Cortex of kidney (tissue), 1 donor: ENCODE measurements around the gene REPIN1.
A peak's percentile ranks its signal among the peaks of the same experiment; 100 is the strongest.
"Not testable (repeated sequence)": the region's sequence is repeated elsewhere in the genome, so short reads cannot be mapped to it uniquely, and the experiment has no call there.

Source experiments
- DNase-seq: peaks from one replicate; lab custom pipeline; 2025; lab: John Stamatoyannopoulos, UW

Gene REPIN1

DNA sequence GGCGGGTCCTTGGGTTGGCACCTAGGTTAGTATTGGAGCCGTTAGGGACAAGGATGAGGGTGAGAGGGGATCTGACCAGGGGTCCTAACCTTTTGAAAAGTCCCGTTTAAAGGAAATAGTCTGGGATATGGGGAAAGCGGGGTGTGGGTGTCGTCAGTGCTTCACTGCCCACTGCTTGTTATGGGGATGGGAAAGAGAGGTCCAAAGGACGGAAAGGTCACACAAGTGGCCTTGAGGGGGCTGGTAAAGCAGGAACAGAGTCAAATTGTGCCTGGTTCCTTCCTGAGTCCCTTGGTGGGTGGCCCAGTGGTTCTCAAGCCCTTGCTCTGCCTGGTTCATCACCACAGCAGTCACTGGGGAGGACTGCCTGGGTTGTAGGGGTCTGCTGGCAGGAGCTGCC is 7.9 kb downstream of the REPIN1 start:
- no peak for DNase-seq

GRCh38 chr7:150377196-150377595 is 8.6 kb downstream of the REPIN1 start:
- DNase-seq: no peak

DNA sequence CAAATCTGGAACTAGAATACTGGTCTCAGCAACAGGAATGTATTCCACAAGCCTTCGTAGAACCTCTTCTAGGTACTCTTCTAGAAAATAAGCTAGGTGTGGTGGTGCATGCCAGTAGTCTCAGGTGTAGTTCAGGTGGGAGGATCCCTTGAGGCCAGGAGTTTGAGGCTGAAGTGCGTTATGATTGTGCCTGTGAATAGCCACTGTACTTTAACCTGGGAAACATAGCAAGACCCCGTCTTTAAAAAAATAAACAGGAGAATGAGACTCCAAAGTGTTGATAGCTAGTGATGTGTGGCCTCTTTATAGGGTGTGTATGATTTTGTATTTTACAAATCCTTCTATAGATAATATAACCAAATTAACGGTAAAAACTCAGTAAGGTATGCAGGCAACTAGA is 9.0 kb downstream of the REPIN1 start:
- DNase-seq: no peak

- DNase-seq: no peak
Observed at GRCh38 chr7:150378115-150378852, 9.7 kb downstream of the REPIN1 start.

DNA sequence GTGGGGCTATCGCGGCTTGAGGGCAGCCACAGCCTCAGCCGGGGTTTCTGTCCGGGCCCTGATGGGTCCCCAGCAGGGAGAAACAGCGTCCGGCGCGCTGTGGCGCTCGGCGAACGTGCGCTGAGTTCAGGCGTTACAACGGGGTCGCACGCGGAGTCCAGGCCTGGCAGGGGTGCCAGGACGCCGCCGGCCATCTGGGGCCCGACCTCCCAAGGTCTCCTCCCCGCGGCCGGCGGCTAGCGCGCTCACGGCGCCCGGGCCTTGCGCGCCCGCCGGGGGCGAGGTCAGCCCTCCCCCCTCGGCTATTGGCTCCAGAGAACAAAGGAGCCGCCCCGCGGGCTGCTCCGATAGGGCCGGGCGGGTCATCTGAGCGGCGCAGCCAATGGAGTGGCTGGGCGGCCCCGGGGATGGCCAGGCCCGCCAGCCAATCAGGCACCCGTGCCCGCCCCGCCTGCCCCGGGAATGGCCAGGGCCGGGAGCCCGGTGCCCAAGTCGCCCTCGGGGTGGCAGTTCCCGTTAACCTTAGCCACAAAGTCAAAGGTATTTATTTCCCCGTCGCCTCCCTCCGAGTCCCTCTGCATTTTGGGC is 10.3 kb downstream of the REPIN1 start, which contains the start of gene ZNF775:
Gene ZNF775 (plus strand): TSS at position 478 of the 588 bp plus-strand sequence. CDS start 9,141 bp downstream, outside the sequence.
- peak; percentile 64 for DNase-seq

GRCh38 chr7:150379441-150380379 is 11.1 kb downstream of the REPIN1 start:
- no peak for DNase-seq

- no peak for DNase-seq
Observed at GRCh38 chr7:150380463-150380862, 11.8 kb downstream of the REPIN1 start.

- DNase-seq: no peak
Observed at GRCh38 chr7:150381096-150381495, 12.5 kb downstream of the REPIN1 start.

GRCh38 chr7:150381785-150382122 is 13.1 kb downstream of the REPIN1 start:
- no peak for DNase-seq

- no peak for DNase-seq
Observed at GRCh38 chr7:150382123-150382843, 13.7 kb downstream of the REPIN1 start.

- DNase-seq: no peak
Observed at GRCh38 chr7:150382844-150383225, 14.2 kb downstream of the REPIN1 start.

- DNase-seq: no peak
Observed at GRCh38 chr7:150383710-150384397, 15.2 kb downstream of the REPIN1 start.

DNA sequence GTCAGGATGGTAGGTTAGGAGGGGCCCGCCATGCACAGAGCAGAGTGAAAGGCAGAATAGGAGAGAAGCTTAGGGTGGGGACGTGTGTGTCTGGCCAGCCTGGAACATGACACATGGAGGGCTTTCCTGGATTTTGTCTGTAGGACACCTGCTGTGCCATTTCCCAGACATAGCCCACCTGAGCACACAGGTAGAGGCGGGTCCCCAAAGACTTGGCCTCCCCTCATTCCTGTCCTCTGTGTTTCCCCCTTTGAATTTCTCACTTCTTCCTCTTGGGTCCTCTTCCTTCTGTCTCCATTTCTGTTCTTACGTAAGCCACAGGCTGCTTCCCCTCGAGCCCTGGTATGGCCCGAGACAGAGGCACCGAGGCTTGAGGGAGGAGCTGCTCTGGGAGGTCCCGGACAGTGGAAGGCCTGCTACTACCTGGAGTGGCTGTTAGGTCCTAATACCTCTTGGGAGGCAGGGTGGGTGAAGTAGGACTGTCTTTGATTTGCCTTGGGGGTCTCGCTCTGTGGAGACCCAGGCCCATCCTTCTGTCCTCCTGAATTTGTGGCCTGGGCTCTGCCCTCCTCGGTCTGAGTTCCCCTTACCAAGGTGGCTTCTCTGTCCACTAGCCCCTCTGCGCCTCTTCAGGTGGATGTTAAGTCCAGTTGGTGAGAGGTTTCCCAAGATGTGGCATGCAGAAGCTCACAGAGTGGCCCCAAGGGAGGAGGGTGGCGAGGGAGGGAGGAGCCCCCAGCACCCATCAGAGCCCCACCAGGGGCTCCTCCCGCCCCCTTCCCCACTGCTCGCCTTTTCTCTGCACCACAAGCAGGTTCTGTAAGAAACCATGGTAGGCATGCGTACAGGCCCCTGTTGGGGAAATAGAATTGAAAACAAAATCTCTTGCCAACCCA is 16.0 kb downstream of the REPIN1 start:
- DNase-seq: no peak

GRCh38 chr7:150385302-150385723 is 16.7 kb downstream of the REPIN1 start:
- no peak for DNase-seq

GRCh38 chr7:150385884-150386283 is 17.3 kb downstream of the REPIN1 start:
- DNase-seq: not testable (repeated sequence)

- DNase-seq: no peak
Observed at GRCh38 chr7:150388306-150388705, 19.7 kb downstream of the REPIN1 start.

DNA sequence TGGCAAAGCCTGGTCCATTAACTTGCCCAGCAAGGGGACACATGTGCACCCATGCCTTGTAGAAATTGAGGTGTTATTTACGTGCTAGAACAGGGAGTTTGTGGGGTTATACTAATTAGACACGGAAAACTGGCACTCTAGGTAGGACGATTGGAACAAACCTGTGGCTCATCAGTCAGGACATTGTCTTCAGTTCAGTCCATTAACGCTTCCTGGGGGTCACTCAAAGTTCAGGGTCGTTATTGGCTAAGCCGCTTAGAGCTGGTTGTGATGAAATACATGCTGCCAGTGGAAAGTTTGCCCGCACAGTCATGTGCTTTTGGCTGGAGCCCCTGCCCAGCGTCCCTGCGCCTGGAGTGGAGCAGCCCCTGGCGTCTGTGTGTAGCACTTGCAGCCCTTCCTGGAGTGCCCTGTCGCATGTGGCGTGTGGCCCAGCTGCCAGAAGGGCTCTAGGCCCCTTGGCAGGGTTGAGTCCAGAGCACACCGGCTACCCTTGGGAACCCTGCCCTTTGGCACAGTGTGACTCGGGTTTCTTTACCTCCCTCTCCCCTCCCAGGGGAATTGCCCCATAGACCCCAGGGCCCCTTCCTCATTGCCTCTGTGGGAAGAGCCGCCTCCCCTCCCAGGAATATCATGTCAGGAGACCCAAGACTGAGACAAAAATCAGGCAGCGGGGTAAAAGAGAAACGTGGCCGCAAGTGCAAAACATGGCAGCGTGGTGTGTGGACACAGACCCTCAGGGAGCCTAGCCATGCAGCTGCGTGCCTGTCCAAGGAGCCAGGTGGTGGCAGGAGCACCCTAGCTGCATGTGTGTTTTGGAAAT is 20.3 kb downstream of the REPIN1 start:
- no peak for DNase-seq

DNA sequence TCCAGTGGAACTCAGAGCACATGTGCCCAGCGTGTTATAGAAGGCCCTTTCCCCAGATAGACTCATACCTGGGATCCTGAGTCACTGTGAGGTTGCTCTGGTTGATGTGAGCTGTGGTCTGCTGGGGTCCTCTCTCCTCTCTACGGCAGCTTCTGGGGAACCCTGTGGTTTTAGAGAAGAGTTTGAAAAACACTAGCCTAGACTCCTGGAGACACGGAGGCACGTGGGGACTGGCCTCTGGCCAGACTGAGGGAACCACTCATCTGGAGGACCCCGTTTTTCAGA is 20.9 kb downstream of the REPIN1 start:
- DNase-seq: no peak

- DNase-seq: no peak
Observed at GRCh38 chr7:150390205-150390604, 21.6 kb downstream of the REPIN1 start.

DNA sequence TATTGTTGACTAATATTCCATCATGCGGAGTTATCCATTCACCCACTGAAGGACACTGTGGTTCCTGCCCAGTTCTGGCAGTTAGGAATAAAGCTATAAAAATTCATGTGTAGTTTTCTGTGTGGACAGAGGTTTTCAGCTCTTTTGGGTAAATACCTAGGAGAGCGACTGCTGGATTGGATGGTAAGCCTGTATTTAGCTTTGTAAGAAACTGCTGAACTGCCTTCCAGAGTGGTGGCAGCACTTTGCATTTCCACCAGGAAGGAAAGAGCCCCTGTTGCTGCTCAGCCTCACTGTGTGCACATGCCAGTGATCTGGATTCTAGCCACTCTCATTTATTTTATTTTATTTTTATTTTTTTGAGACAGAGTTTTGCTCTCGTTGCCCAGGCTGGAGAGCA is 24.7 kb downstream of the REPIN1 start:
- DNase-seq: no peak
